Testis (tissue), 2 donors: ENCODE data around the gene MLANA.

Source experiments
- CTCF ChIP-seq, 3 experiments: fragments of 450-650 bp in 2 of 3; fragments of 200-600 bp in 1 of 3; sonication (generic) in 1 of 3; IDR thresholded peaks; one replicate each; pipeline ENCODE4 v1.5.1; 2016 to 2019; ENCODE audit warnings: antibody characterized with exemption in 3 of 3, mild to moderate bottlenecking in 2 of 3, moderate library complexity in 1 of 3
- POLR2A ChIP-seq: fragments of 450-650 bp; IDR thresholded peaks from one replicate; pipeline ENCODE4 v1.6.1; 2017; ENCODE audit warnings: antibody characterized with exemption, mild to moderate bottlenecking, moderate library complexity

GRCh38 chr9:5841771-5842573, 48.7 kb upstream of the MLANA start:
- TF ChIP-seq CTCF (IDR thresholded peaks at IDR 0.05) (no peak), POLR2A (no peak)
